Small intestine (tissue), 7 donors: ENCODE measurements around the gene F9. TPM values are rescaled to one million over a fixed set of nuclear protein-coding genes. Genes with fewer than 3 reads are reported as not detected.

ENCODE experiments used
- DNase-seq, 2 donors: peaks; one replicate each; pipeline versions ENCODE4 v3.0.0 to v3.0.0-alpha.2; 2013
- FAIRE-seq: peaks from 2 replicates; lab custom pipeline; 2012; peaks lifted over from hg19 to GRCh38; lab: Jason Lieb, UNC
- H3K27ac ChIP-seq, 3 donors: one replicate each; pipeline ENCODE4 v1.5.1; 2013; ENCODE audit warnings: low read length in 2 of 3, mild to moderate bottlenecking in 2 of 3, control low read depth in 1 of 3, inconsistent platforms in 1 of 3, low read depth in 1 of 3, moderate library complexity in 1 of 3
- H3K27me3 ChIP-seq, 3 donors: one replicate each; pipeline ENCODE4 v1.6.1; 2013; ENCODE audit warnings: low read length in 3 of 3, inconsistent platforms in 1 of 3; ENCODE audit not compliant: control insufficient read depth in 3 of 3, insufficient read depth in 3 of 3
- H3K36me3 ChIP-seq, 3 donors: one replicate each; pipeline ENCODE4 v1.6.1; 2013; ENCODE audit warnings: low read length in 3 of 3, inconsistent platforms in 1 of 3, low read depth in 1 of 3, mild to moderate bottlenecking in 1 of 3, moderate library complexity in 1 of 3; ENCODE audit not compliant: control insufficient read depth in 3 of 3, insufficient read depth in 2 of 3
- H3K4me1 ChIP-seq, 3 donors: one replicate each; pipeline ENCODE4 v1.6.1; 2013; ENCODE audit warnings: low read length in 2 of 3, inconsistent platforms in 1 of 3, low read depth in 1 of 3, mild to moderate bottlenecking in 1 of 3, moderate library complexity in 1 of 3; ENCODE audit not compliant: control insufficient read depth in 3 of 3, insufficient read depth in 2 of 3
- H3K4me3 ChIP-seq, 3 donors: one replicate each; pipeline ENCODE4 v1.5.1; 2013; ENCODE audit warnings: low read length in 3 of 3, control low read depth in 1 of 3, inconsistent platforms in 1 of 3, low read depth in 1 of 3, mild to moderate bottlenecking in 1 of 3, moderate library complexity in 1 of 3
- H3K9me3 ChIP-seq, 2 donors: one replicate each; pipeline ENCODE4 v1.6.1; 2013; ENCODE audit warnings: low read depth in 1 of 2, low read length in 1 of 2; ENCODE audit not compliant: control insufficient read depth in 2 of 2, insufficient read depth in 1 of 2
- WGBS, 3 donors: extraction: QIAGEN DNeasy Blood & Tissue Kit; methylation state at CpG; one replicate each; pipeline ENCODE4 v1.1.7; 2013; 5-methylcytosine and 5-hydroxymethylcytosine counted together
- polyA plus RNA-seq, 4 donors: library from polyadenylated mRNA; stranded (reverse) in 3 of 4; unstranded in 1 of 4; fragments of 200-250 nt in 3 of 4; fragments of 120-200 nt in 1 of 4; gene quantifications; one replicate each; pipeline versions ENCODE4 v1.2.1 to v1.2.3, GENCODE V29; 2013
- donor health status: healthy with polysubstance abuse.
- donor health status: control.
- donor health status: control.
- donor health status: Bipolar disorder and iron deficiency.
- donor health status: healthy.

F9 gene
- polyA plus RNA-seq, 4 donors: not detected

- DNase-seq (no peak), FAIRE-seq (no peak)
- Histone ChIP-seq H3K4me3 (no peak overlapping the region), H3K27me3 (no peaks in the 10 kb centered on the region), H3K4me1 (no peaks in the 10 kb centered on the region), H3K27ac (no peak overlapping the region), H3K36me3 (no peaks in the 10 kb centered on the region), H3K9me3 (no peaks in the 10 kb centered on the region)
Observed at GRCh38 chrX:139560221-139560620, 29.7 kb downstream of the F9 start.

- no peaks in the 10 kb centered on the region for H3K4me1 ChIP-seq
- DNase-seq: no peak
- WGBS, 3 donors: 70 to 84% (median 76%) methylated on average over 5 of the region's 5 CpGs
- no peaks in the 10 kb centered on the region for H3K9me3 ChIP-seq
- H3K27ac ChIP-seq: no peak overlapping the region
- H3K36me3 ChIP-seq: no peaks in the 10 kb centered on the region
- FAIRE-seq: no peak
- no peak overlapping the region for H3K4me3 ChIP-seq
- no peaks in the 10 kb centered on the region for H3K27me3 ChIP-seq
Observed at GRCh38 chrX:139563251-139563650, 32.7 kb downstream of the F9 start.

DNA sequence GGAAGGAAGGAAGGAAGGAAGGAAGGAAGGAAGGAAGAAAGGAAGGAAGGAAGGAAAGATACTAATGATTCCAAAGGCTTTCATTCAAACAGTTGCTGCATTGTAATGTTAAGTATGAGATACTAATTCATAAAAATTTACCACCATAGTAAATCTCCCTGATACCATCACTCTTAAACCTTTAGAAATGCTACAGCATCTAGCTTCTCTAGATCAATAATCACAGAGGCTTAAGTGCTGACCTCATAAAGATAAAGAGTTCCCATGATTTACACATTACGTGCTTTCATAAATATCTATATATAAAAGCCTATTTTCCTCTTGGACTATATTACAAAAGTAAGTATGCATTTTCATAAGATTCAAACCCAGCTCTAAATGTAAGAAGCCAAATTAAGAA is 36.4 kb downstream of the F9 start:
- FAIRE-seq (no peak), DNase-seq (no peak)
- H3K4me1 ChIP-seq: no peaks in the 10 kb centered on the region
- no peak overlapping the region for H3K27ac ChIP-seq
- no peaks in the 10 kb centered on the region for H3K36me3 ChIP-seq
- H3K9me3 ChIP-seq: no peaks in the 10 kb centered on the region
- H3K4me3 ChIP-seq: no peak overlapping the region
- 36 to 71% (median 54%) methylated on average over 1 of the region's 1 CpG for WGBS, 3 donors
- H3K27me3 ChIP-seq: no peaks in the 10 kb centered on the region

DNA sequence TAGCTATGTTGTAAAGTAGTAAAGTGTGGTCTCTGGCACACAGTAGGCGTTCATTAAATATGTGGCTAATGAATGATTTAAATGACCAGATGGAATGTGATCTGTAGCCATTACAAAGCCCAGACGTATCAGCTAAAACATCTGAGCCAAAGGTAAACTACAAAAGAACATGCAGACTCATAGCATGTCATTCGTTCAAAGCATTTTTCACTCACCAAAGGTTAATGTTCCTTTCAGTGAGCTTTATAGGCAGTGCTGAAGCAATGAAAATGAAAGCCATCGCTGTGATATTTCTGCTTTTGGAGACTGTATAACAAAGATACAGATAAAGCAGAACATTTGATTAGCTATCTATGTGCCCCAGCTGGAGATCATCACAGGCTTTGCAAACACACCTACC is 50.5 kb downstream of the F9 start:
- FAIRE-seq: no peak
- no peaks in the 10 kb centered on the region for H3K4me1 ChIP-seq
- H3K27me3 ChIP-seq: no peaks in the 10 kb centered on the region
- no peaks in the 10 kb centered on the region for H3K36me3 ChIP-seq
- peak in 1 of 2 donors; percentile 5 for DNase-seq
- H3K4me3 ChIP-seq: no peak overlapping the region
- WGBS, 3 donors: 17 to 55% (median 23%) methylated on average over 4 of the region's 4 CpGs
- H3K9me3 ChIP-seq: no peaks in the 10 kb centered on the region
- H3K27ac ChIP-seq: no peak overlapping the region

- FAIRE-seq (no peak), DNase-seq (no peak)
- no peak overlapping the region for H3K4me3 ChIP-seq
- no peaks in the 10 kb centered on the region for H3K4me1 ChIP-seq
- no peaks in the 10 kb centered on the region for H3K36me3 ChIP-seq
- H3K27ac ChIP-seq: no peak overlapping the region
- WGBS, 3 donors: 62 to 75% (median 74%) methylated on average over 5 of the region's 5 CpGs
- H3K9me3 ChIP-seq: no peaks in the 10 kb centered on the region
- H3K27me3 ChIP-seq: no peaks in the 10 kb centered on the region
Observed at GRCh38 chrX:139585613-139586012, 55.1 kb downstream of the F9 start.

DNA sequence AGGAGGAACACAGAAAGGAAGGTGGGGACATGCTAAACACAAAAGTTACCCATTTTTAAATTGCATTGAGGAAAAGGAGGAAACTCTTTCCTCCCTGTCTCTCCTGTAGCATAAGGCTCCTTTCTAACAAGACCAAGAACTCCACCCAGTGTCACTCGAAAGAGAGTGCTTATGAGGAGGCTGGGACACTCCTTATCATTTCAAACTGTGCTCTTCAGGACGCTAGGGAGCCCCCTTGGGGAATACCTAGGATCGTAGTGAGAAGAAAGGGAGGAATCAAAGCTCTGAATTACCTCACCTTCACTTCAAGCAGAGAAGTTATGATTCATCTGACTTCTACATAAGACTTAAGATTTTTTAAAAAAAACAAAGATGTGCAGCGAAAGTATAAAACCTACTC is 65.5 kb downstream of the F9 start:
- WGBS, 3 donors: 36 to 61% (median 42%) methylated on average over 4 of the region's 4 CpGs
- Histone ChIP-seq H3K27me3 (no peaks in the 10 kb centered on the region), H3K27ac (no peak overlapping the region), H3K4me3 (no peak overlapping the region), H3K36me3 (no peaks in the 10 kb centered on the region), H3K4me1 (no peaks in the 10 kb centered on the region), H3K9me3 (no peaks in the 10 kb centered on the region)
- FAIRE-seq (no peak), DNase-seq (no peak)

- no peaks in the 10 kb centered on the region for H3K4me1 ChIP-seq
- H3K27me3 ChIP-seq: no peaks in the 10 kb centered on the region
- no peak overlapping the region for H3K4me3 ChIP-seq
- no peaks in the 10 kb centered on the region for H3K36me3 ChIP-seq
- FAIRE-seq (no peak), DNase-seq (no peak)
- WGBS, 3 donors: 53 to 92% (median 75%) methylated on average over 1 of the region's 1 CpG
- no peak overlapping the region for H3K27ac ChIP-seq
- H3K9me3 ChIP-seq: no peaks in the 10 kb centered on the region
Observed at GRCh38 chrX:139600105-139600504, 69.6 kb downstream of the F9 start.

Other genes with a start within 250 kb of the F9 start
- gene MCF2, start 177.4 kb downstream of the F9 start, polyA plus RNA-seq: under 1 TPM in 2 of 4 donors, not detected in 2; 0.06 to 0.21 TPM